Measurements from ENCODE around the gene CLEC4F. TPM values are rescaled to one million over a fixed set of nuclear protein-coding genes. Genes with fewer than 3 reads are reported as not detected.

Gene CLEC4F
- 0.17 and 0.18 TPM in 2 replicates for total RNA-seq (2014; rRNA removed; shearing (Covaris generic))

- no peak for DNase-seq (ENCODE audit: low spot score)
- in situ Hi-C loops (cut with HindIII; ENCODE audit: low sequenced_read_pairs) = no loop called here
Measured at GRCh38 chr2:70820499-70820898, at the start of gene CLEC4F. TSS of gene CLEC4F (minus strand) at chr2:70820599. CDS start at chr2:70820523, 76 bp downstream.

GRCh38 chr2:70868970-70869369, 48.6 kb upstream of the CLEC4F start:
- in situ Hi-C loops (cut with HindIII; ENCODE audit: low sequenced_read_pairs) = no loop called here
- no peak for DNase-seq (ENCODE audit: low spot score)

GRCh38 chr2:70861777-70862625, 41.6 kb upstream of the CLEC4F start:
- in situ Hi-C loops (cut with HindIII; ENCODE audit: low sequenced_read_pairs) = no loop called here
- peak; percentile 87 for DNase-seq (ENCODE audit: low spot score)

GRCh38 chr2:70855667-70856066, 35.3 kb upstream of the CLEC4F start:
- in situ Hi-C loops (cut with HindIII; ENCODE audit: low sequenced_read_pairs) = no loop called here

GRCh38 chr2:70854411-70854810, 34.0 kb upstream of the CLEC4F start:
- in situ Hi-C loops (cut with HindIII; ENCODE audit: low sequenced_read_pairs) = no loop called here
- no peak for DNase-seq (ENCODE audit: low spot score)

More at GRCh38 chr2:70855667-70856066, 35.3 kb upstream of the CLEC4F start:
- no peak for DNase-seq (ENCODE audit: low spot score)

- in situ Hi-C loops (cut with HindIII; ENCODE audit: low sequenced_read_pairs) = no loop called here
- DNase-seq (ENCODE audit: low spot score) = no peak
Measured at GRCh38 chr2:70852824-70853223, 32.4 kb upstream of the CLEC4F start.

GRCh38 chr2:70851704-70852103, 31.3 kb upstream of the CLEC4F start:
- in situ Hi-C loops (cut with HindIII; ENCODE audit: low sequenced_read_pairs) = no loop called here
- no peak for DNase-seq (ENCODE audit: low spot score)

- in situ Hi-C loops (cut with HindIII; ENCODE audit: low sequenced_read_pairs) = no loop called here
- DNase-seq (ENCODE audit: low spot score) = no peak
Measured at GRCh38 chr2:70850925-70851324, 30.5 kb upstream of the CLEC4F start.

GRCh38 chr2:70842401-70842800, 22.0 kb upstream of the CLEC4F start:
- in situ Hi-C loops (cut with HindIII; ENCODE audit: low sequenced_read_pairs) = no loop called here
- DNase-seq (ENCODE audit: low spot score) = no peak

- DNase-seq (ENCODE audit: low spot score) = no peak
- in situ Hi-C loops (cut with HindIII; ENCODE audit: low sequenced_read_pairs) = no loop called here
Measured at GRCh38 chr2:70837980-70838925, 17.9 kb upstream of the CLEC4F start.

- no peak for DNase-seq (ENCODE audit: low spot score)
- in situ Hi-C loops (cut with HindIII; ENCODE audit: low sequenced_read_pairs) = no loop called here
Measured at GRCh38 chr2:70835643-70836042, 15.2 kb upstream of the CLEC4F start, which contains the start of gene CD207. TSS of gene CD207 (minus strand) at chr2:70835816. CDS start at chr2:70835776, 40 bp downstream.

- no peak for DNase-seq (ENCODE audit: low spot score)
- in situ Hi-C loops (cut with HindIII; ENCODE audit: low sequenced_read_pairs) = no loop called here
Measured at GRCh38 chr2:70834881-70835280, 14.5 kb upstream of the CLEC4F start.

- in situ Hi-C loops (cut with HindIII; ENCODE audit: low sequenced_read_pairs) = no loop called here
- DNase-seq (ENCODE audit: low spot score) = no peak
Measured at GRCh38 chr2:70834106-70834505, 13.7 kb upstream of the CLEC4F start.

- in situ Hi-C loops (cut with HindIII; ENCODE audit: low sequenced_read_pairs) = no loop called here
- DNase-seq (ENCODE audit: low spot score) = no peak
Measured at GRCh38 chr2:70833246-70833645, 12.8 kb upstream of the CLEC4F start.

GRCh38 chr2:70832386-70832785, 12.0 kb upstream of the CLEC4F start:
- in situ Hi-C loops (cut with HindIII; ENCODE audit: low sequenced_read_pairs) = no loop called here

GRCh38 chr2:70831861-70832260, 11.5 kb upstream of the CLEC4F start:
- in situ Hi-C loops (cut with HindIII; ENCODE audit: low sequenced_read_pairs) = no loop called here
- DNase-seq (ENCODE audit: low spot score) = no peak

More at GRCh38 chr2:70832386-70832785, 12.0 kb upstream of the CLEC4F start:
- no peak for DNase-seq (ENCODE audit: low spot score)

- in situ Hi-C loops (cut with HindIII; ENCODE audit: low sequenced_read_pairs) = no loop called here
- DNase-seq (ENCODE audit: low spot score) = no peak
Measured at GRCh38 chr2:70830366-70830765, 10.0 kb upstream of the CLEC4F start.

- no peak for DNase-seq (ENCODE audit: low spot score)
- in situ Hi-C loops (cut with HindIII; ENCODE audit: low sequenced_read_pairs) = no loop called here
Measured at GRCh38 chr2:70829916-70830315, 9.5 kb upstream of the CLEC4F start.

- in situ Hi-C loops (cut with HindIII; ENCODE audit: low sequenced_read_pairs) = no loop called here
- no peak for DNase-seq (ENCODE audit: low spot score)
Measured at GRCh38 chr2:70828914-70829824, 8.8 kb upstream of the CLEC4F start.
